Left ventricle myocardium superior (tissue), 1 donor: ENCODE measurements around the gene SNX22. TPM values are rescaled to one million over a fixed set of nuclear protein-coding genes. Genes with fewer than 3 reads are reported as not detected.
A peak's percentile ranks its signal among the peaks of the same experiment; 100 is the strongest.

Experiments used
- ATAC-seq: fragments of 200-7000 bp; cut with Tn5 transposase; one replicate; pipeline ENCODE4 v1.9.1; 2020; ENCODE audit warnings: mild to moderate bottlenecking, moderate library complexity
- DNase-seq: peaks from one replicate; pipeline ENCODE4 v3.0.0-alpha.2; 2020
- intact Hi-C: fragments of 100-400 bp; cut with micrococcal nuclease; formaldehyde crosslinking; loops from one replicate; pipeline ENCODE4 v1.11.0; 2022
- total RNA-seq: library from RNA; stranded (reverse); fragmentation: NEBNext Ultra II Directional; extraction: Animal tissue kit (Norgen Biotek cat#: 25700); gene quantifications from one replicate; pipeline ENCODE4 v1.2.1, GENCODE V29; 2021
- donor health status: DM: no; HTN: yes; CAD: no; lungs with severe emphysema.

The SNX22 gene
- total RNA-seq, 1 donor from 2014 or later = 5.6 TPM

GRCh38 chr15:64132217-64132616 lies 19.3 kb upstream of the SNX22 start:
- ATAC-seq (peak; percentile 74), DNase-seq (no peak)
- intact Hi-C loops = no loop called here

- DNase-seq (no peak), ATAC-seq (no peak)
- intact Hi-C loops = no loop called here
These were observed 17.7 kb upstream of the SNX22 start for GRCh38 chr15:64133623-64134344.

- ATAC-seq (peak; percentile 51), DNase-seq (peak; percentile 77)
- intact Hi-C loops = no loop called here
These were observed 17.1 kb upstream of the SNX22 start for GRCh38 chr15:64134345-64134829.

- intact Hi-C loops = no loop called here
- DNase-seq (no peak), ATAC-seq (no peak)
These were observed 15.2 kb upstream of the SNX22 start for GRCh38 chr15:64136347-64136746.

GRCh38 chr15:64137226-64137833 lies 14.2 kb upstream of the SNX22 start:
- peak; percentile 49 for DNase-seq

GRCh38 chr15:64138331-64138941 lies 13.1 kb upstream of the SNX22 start:
- intact Hi-C loops = no loop called here
- DNase-seq = no peak
- no peak for ATAC-seq

More at GRCh38 chr15:64137226-64137833, 14.2 kb upstream of the SNX22 start:
- peak; percentile 60 for ATAC-seq
- intact Hi-C loops = no loop called here

- intact Hi-C loops = no loop called here
- no peak for DNase-seq
- no peak for ATAC-seq
These were observed 9.6 kb upstream of the SNX22 start for GRCh38 chr15:64141798-64142512.

- ATAC-seq (no peak), DNase-seq (no peak)
- intact Hi-C loops = no loop called here
These were observed 8.3 kb upstream of the SNX22 start for GRCh38 chr15:64143276-64143675.

- no peak for ATAC-seq
- intact Hi-C loops = no loop called here
- DNase-seq = no peak
These were observed 7.4 kb upstream of the SNX22 start for GRCh38 chr15:64144192-64144564.

GRCh38 chr15:64144565-64145281 lies 6.8 kb upstream of the SNX22 start:
- intact Hi-C loops = no loop called here
- DNase-seq = no peak
- ATAC-seq = peak; percentile 3

GRCh38 chr15:64146041-64146440 lies 5.5 kb upstream of the SNX22 start:
- peak; percentile 92 for ATAC-seq
- DNase-seq = peak; percentile 85
- intact Hi-C loops = no loop called here

- no peak for ATAC-seq
- intact Hi-C loops = no loop called here
These were observed 5.0 kb upstream of the SNX22 start for GRCh38 chr15:64146520-64146884.

GRCh38 chr15:64146885-64147681 lies 4.4 kb upstream of the SNX22 start:
- intact Hi-C loops = no loop called here

More at GRCh38 chr15:64146520-64146884, 5.0 kb upstream of the SNX22 start:
- DNase-seq = no peak

GRCh38 chr15:64148168-64148567 lies 3.4 kb upstream of the SNX22 start:
- no peak for DNase-seq
- no peak for ATAC-seq
- intact Hi-C loops = no loop called here

More at GRCh38 chr15:64146885-64147681, 4.4 kb upstream of the SNX22 start:
- peak; percentile 3 for ATAC-seq
- no peak for DNase-seq

- DNase-seq = no peak
- no peak for ATAC-seq
- intact Hi-C loops = no loop called here
These were observed 3.0 kb upstream of the SNX22 start for GRCh38 chr15:64148581-64148980.

- intact Hi-C loops = no loop called here
- ATAC-seq = no peak
These were observed 2.1 kb upstream of the SNX22 start for GRCh38 chr15:64149424-64149823.

GRCh38 chr15:64149893-64150578 lies 1.5 kb upstream of the SNX22 start:
- intact Hi-C loops = loop anchor here (5.0 kb wide), 1 partner anchor 53 kb away; the partner anchor contains the start of gene SNX1
- DNase-seq (no peak), ATAC-seq (no peak)

More at GRCh38 chr15:64149424-64149823, 2.1 kb upstream of the SNX22 start:
- no peak for DNase-seq
